Hematopoietic multipotent progenitor cell treated with erythropoietin and hydrocortisone succinate and interleukin-3 and kit ligand, for 17 days (in vitro differentiated cells): ENCODE measurements around the gene TECPR2.

Source experiments
- DNase-seq: peaks from one replicate; pipeline ENCODE4 v3.0.0-alpha.2; 2015; ENCODE audit warnings: low spot score

TECPR2 gene

GRCh38 chr14:102426796-102427195 is 64.1 kb downstream of the TECPR2 start:
- no peak for DNase-seq

GRCh38 chr14:102427642-102428041 is 64.9 kb downstream of the TECPR2 start:
- no peak for DNase-seq

GRCh38 chr14:102430212-102430908 is 67.6 kb downstream of the TECPR2 start:
- DNase-seq, result no peak

GRCh38 chr14:102431751-102432150 is 69.0 kb downstream of the TECPR2 start:
- DNase-seq, result no peak

GRCh38 chr14:102434647-102435175 is 72.0 kb downstream of the TECPR2 start:
- DNase-seq, result no peak

- DNase-seq, result peak; percentile 81
These were observed 75.5 kb downstream of the TECPR2 start for GRCh38 chr14:102437997-102438915.

GRCh38 chr14:102439556-102439955 is 76.8 kb downstream of the TECPR2 start:
- DNase-seq, result no peak

- no peak for DNase-seq
These were observed 77.7 kb downstream of the TECPR2 start for GRCh38 chr14:102440392-102440791.

GRCh38 chr14:102442241-102443211 is 79.8 kb downstream of the TECPR2 start:
- DNase-seq, result no peak

- no peak for DNase-seq
These were observed 82.3 kb downstream of the TECPR2 start for GRCh38 chr14:102445066-102445465.

- DNase-seq, result no peak
These were observed 82.9 kb downstream of the TECPR2 start for GRCh38 chr14:102445641-102446040.

- no peak for DNase-seq
These were observed 87.7 kb downstream of the TECPR2 start for GRCh38 chr14:102450206-102451063.

- DNase-seq, result no peak
These were observed 88.3 kb downstream of the TECPR2 start for GRCh38 chr14:102451064-102451352.

- DNase-seq, result no peak
These were observed 89.6 kb downstream of the TECPR2 start for GRCh38 chr14:102452302-102452701.

GRCh38 chr14:102454711-102455110 is 92.0 kb downstream of the TECPR2 start:
- no peak for DNase-seq

GRCh38 chr14:102457509-102457908 is 94.8 kb downstream of the TECPR2 start:
- peak; percentile 55 for DNase-seq

GRCh38 chr14:102461490-102462338 is 99.0 kb downstream of the TECPR2 start:
- no peak for DNase-seq

GRCh38 chr14:102462391-102462790 is 99.7 kb downstream of the TECPR2 start:
- DNase-seq, result no peak

GRCh38 chr14:102464006-102464405 is 101.3 kb downstream of the TECPR2 start:
- DNase-seq, result no peak

- no peak for DNase-seq
These were observed 102.2 kb downstream of the TECPR2 start for GRCh38 chr14:102464846-102465341.
